ENCODE data around the gene N4BP2L1.
"Not testable (repeated sequence)": the region's sequence is repeated elsewhere in the genome, so short reads cannot be mapped to it uniquely, and the experiment has no call there.

Gene N4BP2L1

GRCh38 chr13:32385410-32385809, 42.5 kb downstream of the N4BP2L1 start:
- no peak for DNase-seq

- DNase-seq: peak in 1 of 2 donors; percentile 15
Observed at GRCh38 chr13:32384702-32385101, 43.2 kb downstream of the N4BP2L1 start.

GRCh38 chr13:32383836-32384618, 43.9 kb downstream of the N4BP2L1 start:
- DNase-seq: no peak

- peak in 1 of 2 donors; percentile 13 for DNase-seq
Observed at GRCh38 chr13:32381539-32381938, 46.4 kb downstream of the N4BP2L1 start.

- DNase-seq: no peak
Observed at GRCh38 chr13:32378012-32378411, 49.9 kb downstream of the N4BP2L1 start.

GRCh38 chr13:32376642-32377415, 51.1 kb downstream of the N4BP2L1 start:
- no peak for DNase-seq

- DNase-seq: no peak
Observed at GRCh38 chr13:32370805-32371204, 57.1 kb downstream of the N4BP2L1 start.

- DNase-seq: peak; percentile 39 to 48
Observed at GRCh38 chr13:32362574-32362973, 65.4 kb downstream of the N4BP2L1 start.

GRCh38 chr13:32355935-32356334, 72.0 kb downstream of the N4BP2L1 start:
- not testable (repeated sequence) for DNase-seq

GRCh38 chr13:32354040-32354439, 73.9 kb downstream of the N4BP2L1 start:
- DNase-seq: no peak

GRCh38 chr13:32350839-32351441, 77.0 kb downstream of the N4BP2L1 start:
- not testable (repeated sequence) for DNase-seq
